ENCODE results near the gene PDCD1LG2.
"Not testable (repeated sequence)": the region's sequence is repeated elsewhere in the genome, so short reads cannot be mapped to it uniquely, and the experiment has no call there.

PDCD1LG2 gene

DNA sequence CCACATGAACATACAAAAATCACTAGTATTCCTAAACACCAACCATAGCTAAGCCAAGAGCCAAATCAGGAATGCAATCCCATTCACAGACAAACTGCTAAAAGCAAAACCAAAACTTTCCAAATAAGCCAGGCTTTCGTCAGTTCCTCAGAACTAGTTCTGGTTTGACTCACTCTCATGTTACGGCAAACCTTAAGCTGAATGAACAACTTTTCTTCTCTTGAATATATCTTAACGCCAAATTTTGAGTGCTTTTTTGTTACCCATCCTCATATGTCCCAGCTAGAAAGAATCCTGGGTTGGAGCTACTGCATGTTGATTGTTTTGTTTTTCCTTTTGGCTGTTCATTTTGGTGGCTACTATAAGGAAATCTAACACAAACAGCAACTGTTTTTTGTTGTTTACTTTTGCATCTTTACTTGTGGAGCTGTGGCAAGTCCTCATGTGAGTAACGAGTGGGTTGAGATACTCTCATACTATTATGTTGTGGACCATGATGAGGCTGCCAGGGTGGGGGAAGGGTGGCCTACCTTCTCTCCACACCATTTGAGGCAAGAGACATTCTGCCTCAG is at the start of gene PDCD1LG2:
TSS of gene PDCD1LG2 (plus strand) at position 172 of the 572 bp plus-strand sequence. CDS start 12,016 bp downstream, outside the sequence.
- DNase-seq, result no peak
- intact Hi-C loops (cut with DNase I), result no loop called here

DNA sequence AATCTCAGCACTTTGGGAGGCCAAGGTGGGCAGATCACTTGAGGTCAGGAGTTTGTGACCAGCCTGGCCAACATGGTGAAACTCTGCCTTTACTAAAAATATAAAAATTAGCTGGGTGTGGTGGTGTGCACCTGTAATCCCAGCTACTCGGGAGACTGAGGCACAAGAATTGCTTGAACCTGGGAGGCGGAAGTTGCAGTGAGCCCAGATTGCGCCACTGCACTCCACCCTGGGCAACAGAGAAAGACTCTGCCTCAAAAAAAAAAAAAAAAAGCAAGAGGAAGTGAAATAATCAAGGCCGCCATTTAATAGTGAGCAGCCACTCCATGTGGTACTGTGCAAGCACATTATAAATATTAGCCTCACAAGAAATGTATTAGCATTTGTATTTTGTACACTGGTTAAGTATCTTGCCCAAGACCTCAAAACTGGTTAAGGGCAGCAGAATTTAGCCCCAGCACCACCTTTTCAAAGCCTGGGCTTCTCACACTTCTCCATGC is 45.5 kb upstream of the PDCD1LG2 start:
- intact Hi-C loops (cut with DNase I); DNase-seq: not testable (repeated sequence)

- intact Hi-C loops (cut with DNase I), result no loop called here
These were observed 44.3 kb upstream of the PDCD1LG2 start for GRCh38 chr9:5466005-5466404.

GRCh38 chr9:5466766-5467165 is 43.6 kb upstream of the PDCD1LG2 start:
- DNase-seq, result no peak
- intact Hi-C loops (cut with DNase I), result no loop called here

More at GRCh38 chr9:5466005-5466404, 44.3 kb upstream of the PDCD1LG2 start:
- no peak for DNase-seq

- intact Hi-C loops (cut with DNase I), result no loop called here
- no peak for DNase-seq
These were observed 41.5 kb upstream of the PDCD1LG2 start for GRCh38 chr9:5468850-5469249.

GRCh38 chr9:5470122-5470521 is 40.2 kb upstream of the PDCD1LG2 start:
- intact Hi-C loops (cut with DNase I), result no loop called here
- DNase-seq, result no peak

DNA sequence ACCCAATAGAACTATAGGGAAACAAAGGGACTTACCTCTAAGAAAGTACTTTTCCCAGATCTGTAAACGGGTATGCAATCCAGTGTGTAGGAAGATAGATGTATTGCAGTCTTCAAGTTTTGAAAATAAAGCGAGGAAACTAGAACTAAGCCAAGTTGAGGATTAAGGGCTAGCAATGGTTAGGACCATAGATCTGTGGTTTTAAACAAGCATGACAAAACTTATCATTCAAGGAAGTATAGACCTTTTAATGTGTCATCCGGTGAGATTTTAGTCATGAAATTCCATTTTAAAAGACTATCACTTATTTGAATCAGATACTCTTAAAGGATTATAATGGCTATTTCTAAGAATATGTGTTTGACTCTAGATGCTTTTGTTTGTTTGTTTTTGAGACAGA is 39.5 kb upstream of the PDCD1LG2 start:
- intact Hi-C loops (cut with DNase I), result no loop called here

GRCh38 chr9:5475611-5476010 is 34.7 kb upstream of the PDCD1LG2 start:
- DNase-seq; intact Hi-C loops (cut with DNase I): not testable (repeated sequence)

More for the DNA sequence above, 39.5 kb upstream of the PDCD1LG2 start:
- no peak for DNase-seq

- intact Hi-C loops (cut with DNase I), result no loop called here
- DNase-seq, result no peak
These were observed 32.1 kb upstream of the PDCD1LG2 start for GRCh38 chr9:5478206-5478605.

GRCh38 chr9:5479994-5480694 is 30.2 kb upstream of the PDCD1LG2 start:
- intact Hi-C loops (cut with DNase I), result no loop called here

DNA sequence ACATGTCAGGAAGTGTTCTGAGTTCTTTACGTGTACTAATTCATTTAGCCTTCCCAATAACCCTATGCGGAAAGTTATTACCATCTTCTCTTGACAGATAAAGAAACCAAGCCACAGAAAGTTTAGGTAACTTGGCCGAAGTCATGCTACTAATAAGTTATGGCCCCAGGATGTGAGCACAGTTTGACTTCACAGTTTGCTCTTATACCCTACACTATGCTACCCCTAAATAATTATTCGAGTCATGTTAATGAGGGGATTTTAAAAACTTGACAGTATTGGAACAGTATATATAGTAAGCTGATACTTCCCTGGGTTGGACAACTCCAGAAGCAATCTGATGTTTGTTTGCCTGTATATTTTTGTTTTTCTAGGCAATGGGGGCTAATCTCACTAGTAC is 29.4 kb upstream of the PDCD1LG2 start:
- intact Hi-C loops (cut with DNase I), result no loop called here

More at GRCh38 chr9:5479994-5480694, 30.2 kb upstream of the PDCD1LG2 start:
- DNase-seq, result no peak

GRCh38 chr9:5481322-5482040 is 28.9 kb upstream of the PDCD1LG2 start:
- intact Hi-C loops (cut with DNase I), result no loop called here

More for the DNA sequence above, 29.4 kb upstream of the PDCD1LG2 start:
- no peak for DNase-seq

DNA sequence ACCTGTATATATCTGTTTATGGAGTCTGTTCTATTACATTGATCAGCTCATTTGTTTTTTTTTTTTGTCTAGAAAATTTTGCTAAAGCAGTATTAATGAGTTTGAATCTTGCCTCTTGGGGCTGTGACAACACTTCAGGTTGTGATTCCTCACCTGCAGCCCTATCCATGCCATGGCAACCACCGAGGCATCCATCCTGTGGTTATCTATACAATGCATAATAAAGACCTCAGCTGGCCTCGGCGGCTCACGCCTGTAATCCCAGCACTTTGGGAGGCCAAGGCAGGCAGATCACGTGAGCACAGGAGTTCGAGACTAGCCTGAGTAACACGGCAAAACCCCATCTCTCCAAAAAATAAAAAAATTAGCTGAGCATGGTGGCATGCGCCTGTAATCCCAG is 28.1 kb upstream of the PDCD1LG2 start:
- DNase-seq, result no peak
- intact Hi-C loops (cut with DNase I), result no loop called here

More at GRCh38 chr9:5481322-5482040, 28.9 kb upstream of the PDCD1LG2 start:
- no peak for DNase-seq

- intact Hi-C loops (cut with DNase I), result no loop called here
- no peak for DNase-seq
These were observed 27.0 kb upstream of the PDCD1LG2 start for GRCh38 chr9:5483306-5483705.

DNA sequence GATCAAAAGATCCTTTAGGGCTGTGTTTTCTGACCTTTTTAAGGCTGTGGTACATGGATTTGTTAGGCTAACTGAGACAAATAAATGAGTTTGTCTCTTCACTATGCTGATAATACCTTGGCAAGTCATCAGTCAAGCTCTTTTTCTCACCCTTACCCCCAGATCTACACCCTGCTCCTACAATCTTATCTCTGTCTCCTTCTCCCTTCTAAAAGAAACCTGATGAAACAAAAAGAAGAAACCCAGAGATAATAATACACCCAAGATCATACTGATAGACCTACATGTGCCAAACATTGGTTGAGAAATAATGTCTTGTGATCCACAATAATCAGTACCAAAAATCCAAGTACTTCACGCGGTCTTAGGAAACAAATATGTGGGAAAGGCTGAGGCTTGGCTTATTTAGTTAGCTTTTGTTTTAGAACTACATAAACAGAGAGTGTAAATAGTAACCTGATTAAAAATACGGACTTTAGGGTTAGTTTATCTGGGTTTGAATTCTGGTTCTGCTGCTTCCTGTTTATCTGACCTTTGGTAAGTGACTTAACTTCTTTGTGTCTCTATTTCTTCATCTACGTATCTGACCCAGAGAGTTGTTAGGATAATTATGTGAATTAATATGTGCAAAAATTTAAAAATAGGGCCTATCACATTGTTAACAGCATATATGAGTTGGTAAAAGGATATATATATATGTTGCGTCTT is 24.8 kb upstream of the PDCD1LG2 start:
- intact Hi-C loops (cut with DNase I), result no loop called here
- DNase-seq, result no peak

DNA sequence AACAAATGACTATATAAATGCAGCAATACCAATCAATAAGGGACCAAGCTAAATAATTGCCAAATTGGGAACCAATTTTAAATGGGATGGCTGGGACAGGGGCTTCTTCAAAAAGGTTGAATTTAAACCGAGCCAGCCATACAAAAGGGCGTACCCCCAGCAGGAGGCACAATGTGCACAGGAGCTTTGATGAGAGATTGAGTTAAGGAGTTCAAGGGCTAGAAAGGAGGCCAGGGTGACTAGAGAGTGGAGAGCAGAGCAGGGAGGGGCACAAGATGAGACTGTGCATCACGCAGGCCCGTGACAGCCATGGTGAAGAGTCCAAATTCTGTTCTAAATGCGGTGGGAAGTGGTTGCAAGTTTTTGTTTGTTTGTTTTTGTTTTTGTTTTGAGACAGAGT is 23.3 kb upstream of the PDCD1LG2 start:
- intact Hi-C loops (cut with DNase I), result no loop called here
- no peak for DNase-seq

GRCh38 chr9:5488221-5489008 is 21.9 kb upstream of the PDCD1LG2 start:
- no peak for DNase-seq

GRCh38 chr9:5489630-5490490 is 20.5 kb upstream of the PDCD1LG2 start:
- DNase-seq, result no peak
- intact Hi-C loops (cut with DNase I), result no loop called here

More at GRCh38 chr9:5488221-5489008, 21.9 kb upstream of the PDCD1LG2 start:
- intact Hi-C loops (cut with DNase I), result no loop called here
